Measurements from ENCODE around the gene TNFSF13B. TPM values are rescaled to one million over a fixed set of nuclear protein-coding genes. Genes with fewer than 3 reads are reported as not detected.

TNFSF13B gene
- total and polyA plus RNA-seq, 2 donors (not counting 1 experiment from before 2014, with no cell fraction given) = 2.0 to 4.7 TPM

DNA sequence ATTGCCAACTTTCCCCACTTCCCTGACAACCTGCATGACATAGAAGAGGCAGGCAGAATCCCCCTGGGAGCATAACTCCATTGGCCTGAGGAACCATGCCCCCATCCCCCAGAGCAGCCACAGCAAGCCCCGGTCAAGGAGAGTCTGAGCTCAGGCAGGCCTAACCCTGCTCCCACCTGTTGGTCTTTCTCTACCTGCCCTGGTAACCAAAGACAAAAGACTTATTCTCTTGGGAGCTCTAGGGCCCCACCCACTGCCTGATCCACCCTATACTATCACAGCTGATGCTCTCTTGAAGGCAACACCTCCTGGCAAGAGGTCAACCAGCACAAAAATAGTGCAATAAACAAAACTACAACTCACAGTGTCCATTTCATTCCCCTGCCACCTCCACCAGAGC is 59.3 kb downstream of the TNFSF13B start:
- H3K36me3 ChIP-seq (replicated peaks in 1 of 2; ENCODE audit: control extremely low read depth in 1 of 2, control insufficient read depth in 1 of 2, extremely low read depth in 1 of 2, insufficient read depth in 2 of 2, low read length in 1 of 2) = no peaks in the 10 kb centered on the region
- no peak for DNase-seq
- no peak overlapping the region for H3K27ac Mint-ChIP-seq
- H3K79me2 ChIP-seq (ENCODE audit: control insufficient read depth, insufficient read depth, low read length) = no peaks in the 10 kb centered on the region
- no peak overlapping the region for H3K4me2 ChIP-seq (replicated peaks; ENCODE audit: low read depth, low read length, poor library complexity, severe bottlenecking)
- no peak overlapping the region for H3K4me3 ChIP-seq (ENCODE audit: control extremely low read depth in 1 of 5, extremely low read depth in 1 of 5, insufficient read depth in 1 of 5, low read depth in 2 of 5, low read length in 4 of 5)
- no peak overlapping the region for H3K27ac ChIP-seq (ENCODE audit: low read length in 2 of 2)
- H4K20me1 ChIP-seq (ENCODE audit: control insufficient read depth, insufficient read depth, low read length, poor library complexity, severe bottlenecking) = no peaks in the 10 kb centered on the region
- H3K27me3 Mint-ChIP-seq = peaks cover 7% of the 10 kb centered on the region
- H2AFZ ChIP-seq (ENCODE audit: insufficient read depth, low read depth, low read length, poor library complexity, severe bottlenecking) = no peak overlapping the region
- intact Hi-C loops (cut with micrococcal nuclease) = no loop called here
- CTCF ChIA-PET = no interaction called here
- H3K9me3 Mint-ChIP-seq (ENCODE audit: insufficient read depth) = no peaks in the 10 kb centered on the region
- H3K4me1 Mint-ChIP-seq = peaks cover 18% of the 10 kb centered on the region
- TF ChIP-seq EZH2 (IDR thresholded peaks at IDR 0.05; ENCODE audit: borderline replicate concordance, insufficient read depth, low read depth, low read length, poor library complexity, severe bottlenecking) = no peak
- TF ChIP-seq CTCF (IDR thresholded peaks at IDR 0.05) = no peak
- H3K27me3 ChIP-seq (replicated peaks in 1 of 4; ENCODE audit: control extremely low read depth in 1 of 4, control insufficient read depth in 3 of 4, insufficient read depth in 4 of 4, low read length in 3 of 4) = peaks cover 0 to 9% (median 2%) of the 10 kb centered on the region in 4 experiments
- no peaks in the 10 kb centered on the region for H3K9me3 ChIP-seq (ENCODE audit: control extremely low read depth in 1 of 3, control insufficient read depth in 2 of 3, insufficient read depth in 1 of 3, low read length in 2 of 3)
- H3K4me1 ChIP-seq (ENCODE audit: control insufficient read depth in 2 of 2, insufficient read depth in 2 of 2, low read length in 2 of 2) = peaks cover 9 to 28% of the 10 kb centered on the region in 2 donors
- POLR2A ChIA-PET = no interaction called here
- WGBS (ENCODE audit: insufficient coverage) = 60% methylated on average over 1 of the region's 1 CpG
- H3K4me3 Mint-ChIP-seq = no peak overlapping the region
- no peak overlapping the region for H3K9ac ChIP-seq (ENCODE audit: low read length)
- no peak for ATAC-seq (ENCODE audit: low read depth)

DNA sequence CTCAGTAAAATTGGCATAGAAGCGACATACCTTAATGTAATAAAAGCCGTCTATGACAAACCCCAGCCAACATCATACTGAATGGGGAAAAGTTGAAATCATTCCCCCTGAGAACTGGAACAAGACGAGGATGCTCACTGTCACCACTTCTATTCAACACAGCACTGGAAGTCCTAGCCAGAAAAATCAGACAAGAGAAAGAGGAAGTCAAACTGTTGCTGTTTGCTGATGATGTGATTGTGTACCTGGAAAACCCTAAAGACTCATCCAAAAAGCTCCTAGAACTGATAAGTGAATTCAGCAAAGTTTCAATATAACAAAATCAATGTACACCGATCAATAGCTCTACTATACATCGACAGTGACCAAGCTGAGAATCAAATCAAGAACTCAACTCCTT is 63.3 kb downstream of the TNFSF13B start:
- H3K36me3 ChIP-seq (replicated peaks in 1 of 2; ENCODE audit: control extremely low read depth in 1 of 2, control insufficient read depth in 1 of 2, extremely low read depth in 1 of 2, insufficient read depth in 2 of 2, low read length in 1 of 2) = no peaks in the 10 kb centered on the region
- Mint-ChIP-seq H3K4me3 (no peak overlapping the region), H3K27ac (no peak overlapping the region), H3K4me1 (peaks cover 2% of the 10 kb centered on the region), H3K27me3 (peaks cover 13% of the 10 kb centered on the region), H3K9me3 (ENCODE audit: insufficient read depth) (no peaks in the 10 kb centered on the region)
- H3K27ac ChIP-seq (ENCODE audit: low read length in 2 of 2) = no peak overlapping the region
- WGBS (ENCODE audit: insufficient coverage) = 0% methylated on average over 1 of the region's 5 CpGs
- no peak overlapping the region for H3K4me3 ChIP-seq (ENCODE audit: control extremely low read depth in 1 of 5, extremely low read depth in 1 of 5, insufficient read depth in 1 of 5, low read depth in 2 of 5, low read length in 4 of 5)
- TF ChIP-seq EZH2 (IDR thresholded peaks at IDR 0.05; ENCODE audit: borderline replicate concordance, insufficient read depth, low read depth, low read length, poor library complexity, severe bottlenecking) (no peak), CTCF (IDR thresholded peaks at IDR 0.05) (no peak)
- H3K9ac ChIP-seq (ENCODE audit: low read length) = no peak overlapping the region
- CTCF ChIA-PET = no interaction called here
- peaks cover 0 to 9% (median 2%) of the 10 kb centered on the region in 4 experiments for H3K27me3 ChIP-seq (replicated peaks in 1 of 4; ENCODE audit: control extremely low read depth in 1 of 4, control insufficient read depth in 3 of 4, insufficient read depth in 4 of 4, low read length in 3 of 4)
- no peaks in the 10 kb centered on the region for H3K9me3 ChIP-seq (ENCODE audit: control extremely low read depth in 1 of 3, control insufficient read depth in 2 of 3, insufficient read depth in 1 of 3, low read length in 2 of 3)
- DNase-seq = no peak
- H3K4me1 ChIP-seq (ENCODE audit: control insufficient read depth in 2 of 2, insufficient read depth in 2 of 2, low read length in 2 of 2) = peaks cover 0 to 8% of the 10 kb centered on the region in 2 donors
- POLR2A ChIA-PET = no interaction called here
- no peak overlapping the region for H2AFZ ChIP-seq (ENCODE audit: insufficient read depth, low read depth, low read length, poor library complexity, severe bottlenecking)
- H3K4me2 ChIP-seq (replicated peaks; ENCODE audit: low read depth, low read length, poor library complexity, severe bottlenecking) = no peak overlapping the region
- ATAC-seq (ENCODE audit: low read depth) = no peak
- intact Hi-C loops (cut with micrococcal nuclease) = no loop called here
- H3K79me2 ChIP-seq (ENCODE audit: control insufficient read depth, insufficient read depth, low read length) = no peaks in the 10 kb centered on the region
- H4K20me1 ChIP-seq (ENCODE audit: control insufficient read depth, insufficient read depth, low read length, poor library complexity, severe bottlenecking) = no peaks in the 10 kb centered on the region
